Adrenal gland (tissue), 5 donors: ENCODE measurements around the gene DOCK7.
"Not testable (repeated sequence)": the region's sequence is repeated elsewhere in the genome, so short reads cannot be mapped to it uniquely, and the experiment has no call there.

Source experiments
- CTCF ChIP-seq, 6 experiments: fragments of 450-650 bp in 4 of 6; fragments of 200-600 bp in 2 of 6; sonication (generic) in 1 of 6; IDR thresholded peaks; 1 replicate in 5 of 6; 2 replicates in 1 of 6; pipeline versions ENCODE4 v1.5.1 to v1.8.0; 2016 to 2021; ENCODE audit warnings: antibody characterized with exemption in 6 of 6, mild to moderate bottlenecking in 2 of 6, moderate library complexity in 1 of 6
- POLR2A ChIP-seq, 2 donors: fragments of 450-650 bp; IDR thresholded peaks; one replicate each; pipeline ENCODE4 v1.6.1; 2017; ENCODE audit warnings: antibody characterized with exemption in 2 of 2, mild to moderate bottlenecking in 2 of 2, moderate library complexity in 1 of 2
- donor health status: DM: no; HTN: no; CAD: no.

GRCh38 chr1:62527346-62527745 is 160.8 kb downstream of the DOCK7 start:
- not testable (repeated sequence) for TF ChIP-seq CTCF, POLR2A (IDR thresholded peaks at IDR 0.05)
